GM18507 (cell line): ENCODE results near the gene BBS4.

Source experiments
- DNase-seq: peaks from one replicate; pipeline ENCODE4 v3.0.0; 2011; ENCODE audit warnings: low read depth; ENCODE audit not compliant: insufficient read length; ENCODE audit errors: extremely low spot score
- FAIRE-seq: peaks from 2 replicates; lab custom pipeline; 2011; peaks lifted over from hg19 to GRCh38; lab: Jason Lieb, UNC

Gene BBS4

DNA sequence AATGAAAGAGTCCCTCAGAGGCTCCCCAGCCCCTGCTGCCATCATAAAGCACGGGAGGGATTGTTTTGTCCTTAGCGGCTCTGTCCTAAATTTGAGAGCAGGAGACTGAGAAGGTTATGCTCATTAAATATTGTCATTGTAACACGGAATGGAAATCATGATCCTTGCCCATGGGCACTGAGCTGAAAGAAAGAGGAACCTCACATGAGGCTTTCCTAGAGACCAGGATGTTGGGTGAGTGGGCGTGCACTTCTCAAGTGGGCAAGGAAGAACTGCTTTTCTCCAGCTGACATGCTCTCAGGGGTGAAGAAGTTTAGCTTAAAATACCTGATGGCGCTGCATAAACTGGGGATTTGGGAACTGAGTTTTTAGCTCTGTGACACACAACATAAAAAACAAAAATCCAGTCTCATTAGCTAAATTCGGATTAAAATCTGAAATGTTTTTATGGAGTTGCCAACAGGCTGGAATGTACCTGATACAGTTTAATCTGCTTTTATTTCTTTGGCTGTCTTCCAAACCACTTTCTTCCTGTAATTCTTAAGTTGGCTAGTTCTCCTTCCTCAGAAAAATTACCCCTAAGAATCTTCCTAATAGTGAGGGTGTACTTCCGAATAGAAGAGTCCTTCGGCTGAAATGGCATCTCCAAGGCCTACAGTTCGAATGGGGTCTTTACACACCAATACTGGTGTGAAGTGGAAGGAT lies 65.9 kb downstream of the BBS4 start:
- FAIRE-seq = no peak
- DNase-seq = no peak

DNA sequence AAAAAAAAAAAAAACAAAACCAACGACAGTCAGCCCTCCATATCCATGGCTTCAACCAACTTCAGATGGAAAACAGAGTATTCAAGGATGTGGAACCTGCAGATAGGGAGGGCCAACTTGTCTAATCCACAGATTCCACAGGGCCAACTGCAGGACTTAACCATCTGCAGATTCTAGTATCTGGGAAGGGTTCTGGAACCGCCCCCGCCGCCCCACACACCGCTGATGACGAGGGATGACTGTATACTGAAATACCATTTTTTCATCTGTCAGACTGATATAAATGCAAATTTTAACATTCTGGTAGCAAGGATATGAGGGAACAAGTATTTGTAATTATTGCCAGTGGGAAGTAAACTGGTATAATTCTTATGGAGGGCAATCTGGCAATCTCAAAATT lies 68.1 kb downstream of the BBS4 start:
- no peak for DNase-seq

DNA sequence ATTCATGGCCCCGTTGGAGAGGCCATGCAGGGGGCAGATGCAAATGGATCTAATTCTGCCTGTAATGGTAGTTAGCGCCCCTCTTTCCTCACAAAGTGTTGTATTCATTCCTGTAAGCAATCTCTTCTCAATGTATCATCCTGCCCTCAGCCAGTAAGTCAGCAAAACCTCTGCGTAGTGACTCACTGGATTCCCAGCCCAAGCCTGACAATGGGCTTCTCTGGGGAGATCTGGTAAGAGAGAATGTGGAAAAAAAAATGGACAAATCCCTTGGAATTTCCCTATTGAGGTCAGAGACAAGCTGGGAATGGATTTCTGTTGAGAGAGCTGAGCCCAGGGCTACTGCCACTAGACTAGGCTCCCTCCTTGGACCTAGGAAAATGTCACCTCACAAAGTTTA lies 72.2 kb downstream of the BBS4 start:
- FAIRE-seq = no peak
- no peak for DNase-seq

More for the DNA sequence above, 68.1 kb downstream of the BBS4 start:
- no peak for FAIRE-seq

DNA sequence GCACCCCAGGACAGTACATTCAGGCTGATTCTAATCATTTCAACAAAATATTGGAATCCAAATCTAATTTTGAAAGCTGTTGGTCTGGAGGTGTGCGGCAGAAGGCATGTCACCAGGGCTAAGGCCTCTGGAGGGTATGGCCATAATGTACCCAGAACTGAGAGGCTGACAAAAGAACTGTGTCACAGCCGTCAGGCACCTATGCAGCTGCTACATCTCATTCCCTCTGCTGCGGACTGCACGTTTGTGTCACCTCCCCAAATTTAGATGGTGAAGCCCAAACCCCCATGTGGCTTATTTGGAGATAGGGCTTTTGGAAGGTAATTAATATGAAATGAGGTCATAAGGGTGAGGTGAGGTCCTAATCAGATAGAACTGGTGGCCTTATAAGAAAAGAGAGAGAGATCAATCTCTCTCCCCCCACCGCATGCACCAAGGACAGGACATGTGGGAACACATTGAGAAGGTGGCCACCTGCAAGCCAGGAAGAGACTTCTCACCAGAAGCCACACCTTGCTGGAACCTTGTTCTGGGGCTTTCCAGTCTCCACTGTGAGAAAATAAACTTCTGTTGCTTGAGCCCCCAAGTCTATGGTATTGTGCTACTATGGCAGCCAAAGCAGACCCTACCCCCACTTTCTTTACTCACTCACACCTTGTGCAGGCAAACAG lies 74.7 kb downstream of the BBS4 start:
- DNase-seq (no peak), FAIRE-seq (no peak)

DNA sequence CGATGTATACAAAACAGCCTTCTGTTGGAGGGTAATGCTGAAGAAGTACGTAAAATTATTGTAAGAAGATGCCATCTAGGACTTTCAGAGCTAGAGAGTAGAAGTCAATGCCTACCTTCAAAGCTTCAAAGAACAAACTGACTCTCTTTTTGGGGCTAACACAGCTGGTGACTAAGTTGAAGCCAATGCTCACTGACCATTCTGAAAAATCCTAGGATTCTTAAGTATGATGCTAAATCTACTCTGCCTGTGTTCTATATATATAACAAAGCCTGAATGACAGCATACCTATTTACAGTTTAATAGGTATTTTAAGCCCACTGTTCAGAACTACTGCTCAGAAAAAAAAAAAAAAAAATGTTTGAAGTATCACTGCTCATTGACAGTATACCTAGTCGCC lies 78.6 kb downstream of the BBS4 start:
- FAIRE-seq (no peak), DNase-seq (no peak)

DNA sequence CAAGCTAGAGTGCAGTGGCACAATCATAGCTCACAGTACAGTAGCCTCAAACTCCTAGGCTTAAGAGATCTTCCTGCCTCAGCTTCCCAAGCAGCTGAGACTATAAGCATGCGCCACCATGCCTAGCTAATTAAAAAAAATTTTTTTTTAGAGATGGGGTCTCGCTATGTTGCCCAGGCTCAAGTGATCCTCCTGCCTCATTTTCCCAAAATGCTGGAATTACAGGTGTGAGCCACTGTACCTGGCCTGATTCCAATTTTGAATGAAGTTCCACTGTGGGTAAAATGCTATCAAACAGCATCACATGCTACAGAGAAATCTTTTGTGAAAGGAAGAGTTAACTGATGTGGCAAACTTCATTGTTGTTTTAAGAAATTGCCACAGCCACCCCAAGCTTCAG lies 80.0 kb downstream of the BBS4 start:
- DNase-seq (no peak), FAIRE-seq (no peak)

DNA sequence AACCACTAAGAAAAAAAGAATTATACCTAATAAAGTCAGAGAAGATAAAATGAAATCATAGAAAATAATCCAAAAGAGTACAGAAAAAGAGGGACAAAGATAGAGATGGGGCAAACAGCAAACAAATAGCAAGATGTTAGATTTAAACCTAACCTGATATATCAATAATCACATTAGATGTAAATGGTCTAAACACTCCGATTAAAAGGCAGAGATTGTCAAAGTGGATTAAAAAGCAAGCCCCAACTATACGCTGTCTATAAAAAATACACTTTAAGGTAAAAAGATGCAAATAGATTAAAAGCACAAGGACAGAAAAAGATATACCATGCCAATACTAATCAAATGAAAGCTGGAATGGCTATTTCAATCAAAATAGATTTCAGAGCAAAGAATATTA lies 80.8 kb downstream of the BBS4 start:
- no peak for DNase-seq
- FAIRE-seq = no peak

DNA sequence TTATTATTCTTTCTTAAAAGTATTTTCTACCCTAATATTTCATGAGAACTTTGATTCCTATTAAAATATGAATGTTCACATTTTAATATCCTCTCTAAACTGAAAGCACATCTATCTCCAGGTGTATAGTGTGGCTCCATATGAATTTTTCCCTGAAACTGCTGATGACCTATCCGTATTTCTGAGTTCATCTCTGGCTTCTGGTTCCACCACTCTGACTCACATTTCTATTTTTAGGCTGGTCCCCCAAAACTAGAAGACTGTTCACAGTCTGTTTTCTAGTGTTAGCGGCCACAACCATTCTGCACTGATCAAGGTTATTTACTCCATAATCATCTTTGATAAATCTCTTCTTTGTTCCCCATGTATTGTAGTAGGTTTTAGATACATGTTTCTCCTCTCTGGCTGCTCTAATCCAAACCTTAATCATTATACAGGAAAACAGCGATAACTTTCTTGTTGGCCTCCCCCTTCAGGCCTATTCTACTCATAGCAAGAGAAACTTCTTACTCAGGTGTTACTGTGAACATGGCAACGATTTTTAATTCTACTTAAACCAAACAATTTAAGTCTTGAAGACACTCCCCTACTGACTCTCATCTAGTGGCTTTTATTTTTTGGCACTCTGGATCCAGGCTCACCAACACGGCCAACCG lies 84.8 kb downstream of the BBS4 start:
- no peak for DNase-seq
- FAIRE-seq = peak; percentile 45

DNA sequence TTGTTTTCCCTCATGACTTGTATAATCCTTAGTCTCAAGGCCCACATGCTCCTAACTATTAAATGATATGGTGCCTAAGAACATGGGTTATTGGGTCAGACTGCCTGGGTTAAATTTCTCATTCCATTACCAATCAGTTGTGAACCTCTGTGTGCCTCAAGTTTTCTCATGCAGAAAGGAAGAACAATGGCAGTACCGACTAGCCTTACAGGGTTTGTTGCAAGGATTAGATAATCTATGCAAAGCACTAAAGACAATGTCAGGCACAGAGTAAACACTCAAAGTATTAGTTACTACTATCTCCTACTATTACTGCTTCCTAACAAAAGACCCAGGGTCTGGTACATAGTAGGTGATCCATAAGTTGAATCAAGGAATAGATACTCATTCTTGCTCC lies 85.3 kb downstream of the BBS4 start:
- DNase-seq (no peak), FAIRE-seq (no peak)

DNA sequence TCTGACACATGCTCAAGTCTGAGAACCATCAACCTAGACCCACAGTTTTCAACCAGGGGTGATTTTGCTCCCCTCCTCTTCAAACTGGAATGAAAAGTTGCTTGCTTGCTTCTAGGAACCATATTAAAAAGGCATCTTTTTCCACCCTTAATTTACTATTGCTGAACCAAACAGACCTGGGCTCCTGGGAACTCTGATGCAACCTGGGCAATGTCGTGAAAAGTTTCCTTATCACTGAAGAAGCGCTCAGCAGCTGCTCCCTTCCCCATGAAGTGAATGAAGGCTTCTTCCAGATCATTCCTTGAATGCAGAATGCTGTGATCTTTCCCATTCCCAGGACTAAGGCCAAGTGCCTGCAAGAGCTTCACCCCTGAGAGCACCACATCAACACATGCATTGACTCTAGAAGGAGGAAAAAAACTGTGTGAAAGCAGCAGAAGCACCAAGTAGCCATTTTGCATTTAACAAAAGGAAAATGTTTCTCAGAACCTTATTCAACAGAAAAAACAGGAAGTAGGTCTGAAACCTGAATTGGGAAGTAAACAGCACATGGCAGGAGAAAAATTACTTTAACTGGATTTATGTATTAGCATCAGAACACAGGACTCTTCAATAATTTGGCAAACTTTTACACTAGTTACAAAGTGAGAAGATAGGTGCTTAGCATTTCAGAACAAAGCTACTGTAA lies 88.8 kb downstream of the BBS4 start:
- DNase-seq (no peak), FAIRE-seq (peak; percentile 69)

DNA sequence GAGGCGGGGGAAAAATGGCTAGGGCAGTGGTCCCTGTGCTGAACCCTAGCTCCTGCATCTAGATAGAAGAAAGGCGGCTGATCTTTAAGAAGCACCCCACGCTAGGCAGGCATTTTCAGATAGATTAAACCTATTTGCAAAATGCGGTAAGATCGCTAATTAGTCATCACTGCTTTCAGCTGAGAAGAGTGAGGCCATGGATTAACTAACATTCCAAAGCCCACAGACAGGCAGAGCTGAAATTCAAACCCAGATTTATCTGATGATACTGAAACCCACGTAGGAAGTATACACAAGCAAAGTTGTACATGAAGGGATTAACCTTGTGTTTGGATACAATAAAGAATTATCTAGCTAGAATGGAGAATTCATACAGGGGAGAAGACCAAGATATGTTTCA lies 92.8 kb downstream of the BBS4 start:
- no peak for FAIRE-seq
- DNase-seq = no peak

DNA sequence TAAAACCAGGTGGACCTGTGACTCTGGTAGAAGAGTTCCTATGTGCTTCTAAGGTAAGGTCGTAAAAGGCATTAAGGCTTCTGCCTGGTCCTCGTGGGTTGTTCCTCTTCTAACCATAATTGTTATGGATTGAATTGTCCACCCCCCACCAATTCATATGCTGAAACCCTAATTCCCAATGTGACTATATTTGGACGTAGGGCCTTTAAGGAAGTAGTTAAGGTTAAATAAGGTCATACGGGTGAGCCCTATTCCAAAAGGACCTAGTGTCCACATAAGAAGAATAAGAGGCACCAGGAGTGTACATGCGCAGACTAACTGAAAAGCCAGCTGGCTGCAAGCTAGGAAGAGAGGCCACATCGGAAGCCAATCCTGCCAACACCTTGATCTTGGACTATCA lies 95.6 kb downstream of the BBS4 start:
- FAIRE-seq (no peak), DNase-seq (no peak)

DNA sequence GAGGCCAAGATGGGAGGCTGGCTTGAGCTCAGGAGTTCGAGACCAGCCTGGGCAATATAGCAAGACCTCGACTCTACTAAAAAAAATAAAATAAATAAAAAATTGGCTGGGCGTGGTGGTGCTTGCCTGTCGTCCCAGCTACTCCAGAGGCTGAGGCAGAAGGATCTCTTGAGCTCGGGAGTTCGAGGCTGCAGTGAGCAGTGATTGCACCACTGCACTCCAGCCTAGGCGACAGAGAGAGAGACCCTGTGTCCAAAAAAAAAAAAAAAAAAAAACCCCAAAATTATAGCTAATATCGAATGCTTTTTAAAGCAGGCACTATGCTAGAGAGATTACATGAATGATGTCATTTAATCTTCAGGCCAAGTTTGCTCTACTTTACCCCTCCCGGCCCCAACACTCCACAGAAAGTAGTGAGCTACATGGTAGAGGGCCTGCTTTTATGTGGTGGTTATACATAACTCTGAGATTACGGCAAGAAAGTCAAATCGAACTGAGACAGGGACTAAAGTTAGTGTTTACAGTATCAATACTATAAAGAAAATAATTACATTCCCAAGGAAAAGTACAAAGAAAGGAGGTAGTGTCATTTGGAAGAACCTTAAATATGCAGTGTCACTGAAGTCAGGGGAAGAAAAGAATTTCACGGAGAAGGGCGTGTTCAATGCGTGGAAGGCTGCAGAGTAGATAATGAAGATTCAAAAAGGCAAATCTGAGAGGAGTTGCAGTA lies 96.4 kb downstream of the BBS4 start:
- FAIRE-seq = no peak
- DNase-seq = no peak

DNA sequence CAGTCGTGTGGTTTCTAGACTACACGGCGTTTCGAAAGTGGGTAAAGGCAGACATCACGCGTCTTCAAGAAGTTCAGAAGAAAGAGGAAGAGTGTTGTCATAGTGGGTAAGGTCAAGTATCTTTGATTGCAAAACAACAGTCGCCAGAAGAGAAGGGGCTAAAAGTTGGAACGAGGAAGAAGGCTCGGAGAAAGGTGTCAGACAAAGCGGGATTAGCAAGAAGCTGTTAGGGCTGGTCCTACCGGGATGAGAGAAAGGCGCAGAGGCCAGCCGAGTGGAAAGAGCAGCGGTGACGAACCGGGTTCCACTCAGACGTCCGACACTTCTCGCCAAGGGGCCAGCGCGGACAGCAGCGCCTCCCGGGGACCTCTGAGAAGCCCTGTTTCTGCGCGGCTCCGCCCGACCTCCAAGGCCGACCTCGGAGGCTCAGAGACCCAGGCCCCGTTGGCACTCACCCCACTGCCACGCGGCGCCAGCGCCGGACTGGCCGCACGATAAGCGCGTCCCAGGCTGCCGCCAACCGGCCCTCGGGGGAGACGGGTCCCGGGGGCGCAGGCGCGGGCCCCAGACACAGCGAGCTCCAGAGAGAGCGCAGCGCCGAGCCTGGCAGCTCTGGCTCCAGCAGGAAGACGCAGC lies 97.1 kb downstream of the BBS4 start:
- peak; percentile 18 for DNase-seq
- peak; percentile 70 for FAIRE-seq

DNA sequence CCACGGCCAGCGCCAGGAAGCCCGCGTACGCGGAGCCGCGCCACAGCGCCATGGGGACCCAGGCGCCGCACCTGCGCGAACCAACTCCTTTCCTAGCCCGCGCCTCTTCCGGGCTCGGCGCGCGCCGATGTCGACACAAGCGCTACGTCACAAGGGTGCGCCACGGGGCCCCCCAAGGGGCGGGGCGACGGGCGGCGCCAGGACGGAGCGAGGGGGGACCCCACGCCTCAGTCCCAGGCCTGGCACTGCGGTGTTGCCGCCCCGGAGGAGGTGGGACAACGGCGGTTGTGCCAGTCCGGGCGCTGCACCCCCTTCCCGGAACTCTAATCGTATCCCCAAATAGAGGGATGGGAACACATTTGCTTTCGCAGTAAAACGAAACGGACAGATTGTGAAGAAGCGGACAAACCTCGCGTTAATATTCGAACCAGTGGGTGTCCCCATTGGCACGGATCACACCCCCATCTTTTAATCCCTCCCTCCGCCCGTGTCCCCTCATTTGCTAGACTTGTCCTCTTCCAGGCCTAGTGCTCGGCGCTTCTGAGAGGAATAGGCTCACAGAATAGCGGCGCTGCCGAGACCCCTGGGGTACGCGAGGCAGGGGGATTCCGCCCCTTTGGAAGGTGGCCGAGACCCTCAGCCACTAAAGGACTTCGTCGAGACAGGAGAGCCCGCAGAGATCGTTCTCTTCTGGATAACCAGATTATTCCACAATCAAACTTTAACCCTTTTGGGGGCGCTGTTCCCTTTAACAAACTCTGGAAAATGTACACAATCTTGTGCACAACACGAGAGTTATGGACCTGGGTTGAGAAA lies 97.8 kb downstream of the BBS4 start, which contains the start of gene ADPGK:
ADPGK (minus strand) TSS at position 119 of the 816 bp plus-strand sequence; CDS start at position 52, 67 bp downstream.
- DNase-seq (peak; percentile 92), FAIRE-seq (peak; percentile 77)

DNA sequence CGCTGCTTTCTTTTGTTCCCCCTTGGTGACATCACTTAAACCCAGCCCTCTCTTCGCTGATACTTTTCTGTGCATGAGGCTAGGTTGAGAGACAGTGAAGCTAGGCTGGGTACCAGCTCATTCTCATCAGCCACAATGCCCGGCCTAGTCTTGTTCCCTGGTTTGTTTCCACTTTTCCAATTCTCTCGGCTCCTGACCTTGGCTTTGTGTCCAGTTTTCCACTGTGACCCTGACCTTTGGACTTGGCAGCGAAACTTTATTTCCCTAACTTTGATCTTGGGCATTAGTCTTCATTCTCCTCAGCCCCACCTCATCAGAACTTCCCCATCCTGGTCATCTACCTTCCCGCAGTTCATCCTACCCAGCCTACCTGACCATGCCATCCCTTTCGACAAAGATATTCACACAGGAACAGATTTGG lies 98.5 kb downstream of the BBS4 start:
- FAIRE-seq (no peak), DNase-seq (no peak)

DNA sequence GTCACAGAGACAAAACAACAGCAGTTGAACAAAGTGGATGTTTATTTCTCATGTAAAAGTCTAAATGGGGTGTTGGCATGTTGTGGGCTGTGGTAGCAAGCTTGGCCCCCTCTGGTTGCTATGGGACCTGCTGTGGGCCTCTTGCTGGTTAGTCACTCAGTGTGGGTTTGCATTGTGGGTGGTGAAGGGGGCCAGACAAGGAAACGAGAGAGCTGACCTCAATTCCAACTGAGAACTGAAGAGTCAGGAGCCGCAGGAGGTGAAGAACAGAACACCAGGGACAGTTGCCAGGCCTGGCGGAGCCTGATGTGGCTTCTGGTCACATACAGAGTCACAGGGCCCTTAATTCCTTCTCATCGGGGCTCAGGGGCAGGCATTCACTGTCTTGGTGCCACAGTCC lies 99.4 kb downstream of the BBS4 start:
- FAIRE-seq = no peak
- no peak for DNase-seq

DNA sequence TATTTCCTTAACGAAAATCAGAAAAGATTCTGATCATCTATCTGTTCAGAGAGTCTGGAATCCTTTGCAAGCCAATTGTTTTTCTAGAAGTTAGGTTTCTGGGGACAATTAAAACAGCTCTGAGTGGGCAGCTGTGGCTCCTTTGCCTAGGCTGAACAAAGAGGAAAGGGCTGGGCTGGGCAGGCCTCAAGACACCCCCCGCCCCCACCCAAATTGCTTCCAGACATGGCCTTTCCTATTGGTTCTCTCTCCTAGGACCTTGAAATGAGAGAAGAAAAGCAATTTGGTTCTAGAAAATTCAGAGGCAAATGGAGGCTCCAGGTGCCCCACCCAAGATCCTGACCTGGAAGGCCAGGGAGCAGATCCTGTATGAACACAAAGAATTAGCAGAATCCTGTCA lies 99.8 kb downstream of the BBS4 start:
- FAIRE-seq = no peak
- no peak for DNase-seq
